Naive thymus-derived CD8-positive, alpha-beta T cell (primary cell): Measurements from ENCODE around the gene TCERG1L. TPM values are rescaled to one million over a fixed set of nuclear protein-coding genes. Genes with fewer than 3 reads are reported as not detected.
A peak's percentile ranks its signal among the peaks of the same experiment; 100 is the strongest.

Experiments used
- ATAC-seq, 2 donors: fragments of 150-1000 bp; cut with Tn5 transposase in 1 of 2; sonication (Bioruptor Pico), chemical (Tn5 transposase) in 1 of 2; 1 replicate in 1 of 2; 2 replicates in 1 of 2; pipeline ENCODE4 v1.10.0; 2021; ENCODE audit warnings: mild to moderate bottlenecking in 2 of 2, moderate library complexity in 2 of 2
- POLR2A ChIA-PET: fragments of 350-600 bp; sonication (Branson Sonifier 250); formaldehyde crosslinking; loops from one replicate; lab custom pipeline; 2021; ENCODE audit warnings: antibody characterized with exemption; lab: Charles Lee
- DNase-seq, 10 donors: peaks; one replicate each; pipeline versions ENCODE4 v3.0.0 to v3.0.0-alpha.2; 2020 to 2022
- H3K27ac Mint-ChIP-seq, 10 donors: one replicate each; pipeline ENCODE4 v1.8.0; 2020 to 2022; ENCODE audit warnings: mild to moderate bottlenecking in 10 of 10, mixed read lengths in 10 of 10, moderate library complexity in 4 of 10, inconsistent platforms in 1 of 10
- H3K27me3 Mint-ChIP-seq, 5 donors: one replicate each; pipeline ENCODE4 v1.8.0; 2021 to 2022; ENCODE audit warnings: mixed read lengths in 5 of 5
- H3K36me3 Mint-ChIP-seq, 3 donors: one replicate each; pipeline ENCODE4 v1.8.0; 2020 to 2022; ENCODE audit warnings: mixed read lengths in 3 of 3, mild to moderate bottlenecking in 2 of 3, inconsistent platforms in 1 of 3
- H3K4me1 Mint-ChIP-seq, 4 donors: one replicate each; pipeline ENCODE4 v1.8.0; 2021 to 2022; ENCODE audit warnings: mixed read lengths in 4 of 4
- H3K4me3 Mint-ChIP-seq, 10 donors: one replicate each; pipeline ENCODE4 v1.8.0; 2020 to 2022; ENCODE audit warnings: mild to moderate bottlenecking in 10 of 10, mixed read lengths in 10 of 10, moderate library complexity in 6 of 10, inconsistent platforms in 1 of 10
- H3K9me3 Mint-ChIP-seq, 9 donors: one replicate each; pipeline ENCODE4 v1.8.0; 2020 to 2022; ENCODE audit warnings: mixed read lengths in 9 of 9, mild to moderate bottlenecking in 3 of 9, inconsistent platforms in 1 of 9, moderate library complexity in 1 of 9
- polyA plus RNA-seq, 3 donors: library from polyadenylated mRNA; unstranded; fragments of 300-500 nt; fragmentation: Illumina TruSeq; gene quantifications; one replicate each; pipeline ENCODE4 v1.2.3, GENCODE V29; 2021
- total RNA-seq, 8 experiments: library from RNA in 2 of 8; stranded (reverse) in 2 of 8; gene quantifications; one replicate each; pipeline ENCODE4 v1.2.3 and lab custom pipeline; 2021 to 2026

Gene TCERG1L
- total and polyA plus RNA-seq, 5 experiments from 2014 or later: 0.14 to 0.27 TPM; not detected in 3

DNA sequence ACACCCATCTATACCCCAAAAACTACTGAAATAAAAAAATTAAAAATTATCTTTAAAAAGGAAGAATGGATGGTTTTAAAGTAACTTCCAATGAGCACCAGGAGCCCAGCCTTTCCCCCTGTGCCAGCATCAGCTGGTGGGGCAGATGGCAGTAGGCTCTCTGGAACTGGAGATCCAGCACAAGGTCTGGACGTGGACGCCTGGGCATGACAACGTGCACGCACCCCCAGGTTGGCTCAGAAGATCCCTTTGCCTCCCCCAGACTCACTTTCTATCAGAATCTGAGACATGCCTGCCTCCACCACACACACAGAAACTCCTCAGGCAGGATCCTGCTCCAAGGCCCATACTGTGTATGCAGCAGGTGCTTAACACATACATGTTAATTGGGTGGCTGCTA, 35.8 kb downstream of the TCERG1L start:
- ATAC-seq (no peak), DNase-seq (no peak)
- no peaks in the 10 kb centered on the region for H3K36me3 Mint-ChIP-seq
- no peak overlapping the region for H3K27ac Mint-ChIP-seq
- H3K4me3 Mint-ChIP-seq: no peak overlapping the region
- POLR2A ChIA-PET: no interaction called here
- peaks cover 0 to 3% (median 0%) of the 10 kb centered on the region in 9 donors for H3K9me3 Mint-ChIP-seq
- H3K4me1 Mint-ChIP-seq: no peaks in the 10 kb centered on the region
- H3K27me3 Mint-ChIP-seq: peaks cover 0 to 8% (median 0%) of the 10 kb centered on the region in 5 donors

DNA sequence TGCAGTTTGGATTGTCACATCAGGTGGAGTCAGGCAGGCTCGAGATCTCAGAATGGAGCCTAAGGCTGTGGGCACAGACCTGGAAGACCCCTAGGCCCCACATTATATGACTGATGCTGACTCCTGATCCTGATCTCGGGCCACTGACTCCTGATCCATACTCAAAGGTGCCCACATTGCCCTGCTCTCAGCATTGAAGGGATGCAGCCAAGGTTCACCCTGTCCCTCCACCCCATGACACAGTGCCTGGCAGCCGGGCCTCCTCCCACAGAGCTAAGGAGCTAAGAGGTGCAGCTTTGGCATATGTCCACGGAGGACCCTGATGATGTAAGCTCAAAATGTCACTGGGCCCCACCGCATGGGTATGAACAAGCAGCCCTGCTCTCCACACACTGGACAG, 36.6 kb downstream of the TCERG1L start:
- no peaks in the 10 kb centered on the region for H3K36me3 Mint-ChIP-seq

DNA sequence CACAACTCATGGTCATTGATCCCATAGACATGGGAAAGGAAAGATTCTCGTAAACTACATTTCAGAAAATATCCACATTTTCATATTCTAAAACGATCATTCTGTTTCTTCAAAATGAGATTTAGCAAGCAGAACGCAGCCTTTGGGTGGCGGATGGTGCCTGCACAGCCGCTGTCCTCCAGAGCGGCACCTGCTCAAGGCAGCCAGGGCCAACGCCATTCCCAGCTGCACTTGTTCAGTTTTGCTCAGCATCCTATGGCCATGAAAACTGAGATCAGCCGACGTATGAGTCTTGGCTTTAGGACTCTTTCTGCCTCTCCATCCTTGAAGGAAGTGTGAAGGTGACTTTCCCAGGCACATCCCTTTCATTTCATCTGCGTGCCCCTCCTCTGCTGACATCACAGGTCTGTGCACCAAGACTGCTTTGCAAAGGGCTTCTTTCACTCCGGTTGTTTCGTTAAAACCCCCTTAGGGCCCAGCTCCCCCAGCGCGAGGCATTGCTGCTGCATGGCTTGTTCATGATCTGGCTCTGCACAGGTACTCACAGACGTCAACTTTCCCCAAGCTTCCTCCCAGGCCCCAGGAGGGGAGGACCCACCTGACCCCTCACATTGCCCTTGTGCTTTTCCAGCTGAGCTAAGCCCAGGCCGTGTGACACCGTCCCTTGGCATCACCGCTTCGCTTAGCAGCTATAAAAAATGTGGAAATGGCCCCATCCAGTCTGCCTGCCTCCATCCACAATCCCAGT, 37.2 kb downstream of the TCERG1L start:
- H3K4me1 Mint-ChIP-seq: no peaks in the 10 kb centered on the region
- H3K27me3 Mint-ChIP-seq: peaks cover 0 to 17% (median 7%) of the 10 kb centered on the region in 5 donors
- H3K36me3 Mint-ChIP-seq: no peaks in the 10 kb centered on the region
- H3K9me3 Mint-ChIP-seq: peaks cover 0 to 1% (median 0%) of the 10 kb centered on the region in 9 donors
- POLR2A ChIA-PET: no interaction called here
- DNase-seq: no peak
- no peak overlapping the region for H3K27ac Mint-ChIP-seq
- no peak for ATAC-seq
- H3K4me3 Mint-ChIP-seq: no peak overlapping the region

More for the DNA sequence above, 36.6 kb downstream of the TCERG1L start:
- H3K4me1 Mint-ChIP-seq: no peaks in the 10 kb centered on the region
- POLR2A ChIA-PET: no interaction called here
- H3K27me3 Mint-ChIP-seq: peaks cover 0 to 13% (median 3%) of the 10 kb centered on the region in 5 donors
- DNase-seq (no peak), ATAC-seq (no peak)
- no peak overlapping the region for H3K27ac Mint-ChIP-seq
- peak overlapping the region in 1 of 10 donors; percentile 30 for H3K4me3 Mint-ChIP-seq
- H3K9me3 Mint-ChIP-seq: peaks cover 0 to 3% (median 0%) of the 10 kb centered on the region in 9 donors

DNA sequence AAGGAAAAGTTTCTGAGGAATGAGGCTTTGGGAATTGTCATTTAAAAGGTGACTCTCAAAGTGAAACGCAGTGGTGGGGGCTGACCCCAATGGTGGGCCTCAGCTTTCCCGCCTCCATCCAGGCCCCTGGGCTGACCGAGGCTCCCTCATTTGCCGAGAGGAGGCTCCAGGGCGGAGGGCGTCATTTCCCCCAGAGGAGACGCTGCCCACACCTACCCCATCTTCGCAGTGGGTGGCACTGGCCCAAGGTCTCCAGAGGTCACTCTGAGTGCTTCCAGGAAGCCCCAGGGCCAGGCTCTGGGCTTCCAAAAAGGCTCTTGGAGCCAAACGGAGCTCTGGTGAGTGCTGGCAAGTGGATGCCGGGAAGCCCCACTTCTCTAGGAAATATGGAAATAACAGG, 38.0 kb downstream of the TCERG1L start:
- POLR2A ChIA-PET: no interaction called here
- H3K36me3 Mint-ChIP-seq: no peaks in the 10 kb centered on the region
- ATAC-seq (no peak), DNase-seq (no peak)
- H3K9me3 Mint-ChIP-seq: no peaks in the 10 kb centered on the region
- peaks cover 0 to 11% (median 2%) of the 10 kb centered on the region in 5 donors for H3K27me3 Mint-ChIP-seq
- no peaks in the 10 kb centered on the region for H3K4me1 Mint-ChIP-seq
- no peak overlapping the region for H3K27ac Mint-ChIP-seq
- H3K4me3 Mint-ChIP-seq: no peak overlapping the region

DNA sequence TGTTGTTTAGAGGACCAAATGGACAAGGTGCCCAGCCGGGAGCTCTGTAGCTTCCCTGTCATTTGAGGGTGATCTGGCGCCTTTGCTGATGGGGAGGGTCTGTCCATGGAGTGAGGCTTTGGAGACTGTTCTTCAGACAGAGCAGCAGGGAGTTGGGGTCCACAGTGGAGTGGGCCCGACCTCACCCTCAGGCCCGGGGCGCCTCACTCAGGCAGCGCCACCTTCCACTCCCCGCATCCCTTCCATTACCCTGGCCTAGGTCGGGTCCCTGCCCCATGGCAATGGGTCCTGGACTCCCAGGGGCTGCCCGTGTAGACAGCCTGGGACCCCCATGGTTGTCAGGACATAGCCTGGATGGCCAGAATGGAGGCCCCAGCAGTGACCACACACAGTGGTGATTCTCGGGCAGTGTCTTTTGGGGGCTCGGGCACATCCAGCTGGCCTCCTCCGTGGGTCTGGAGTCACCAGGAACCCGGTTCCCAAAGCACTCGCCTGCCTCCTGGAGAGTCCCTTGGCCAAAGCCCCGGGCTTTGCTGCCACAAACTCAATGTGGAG, 38.5 kb downstream of the TCERG1L start:
- POLR2A ChIA-PET: no interaction called here
- H3K4me3 Mint-ChIP-seq: no peak overlapping the region
- no peaks in the 10 kb centered on the region for H3K36me3 Mint-ChIP-seq
- no peaks in the 10 kb centered on the region for H3K9me3 Mint-ChIP-seq
- no peaks in the 10 kb centered on the region for H3K4me1 Mint-ChIP-seq
- DNase-seq (no peak), ATAC-seq (no peak)
- H3K27me3 Mint-ChIP-seq: peaks cover 0 to 11% (median 2%) of the 10 kb centered on the region in 5 donors
- H3K27ac Mint-ChIP-seq: no peak overlapping the region

DNA sequence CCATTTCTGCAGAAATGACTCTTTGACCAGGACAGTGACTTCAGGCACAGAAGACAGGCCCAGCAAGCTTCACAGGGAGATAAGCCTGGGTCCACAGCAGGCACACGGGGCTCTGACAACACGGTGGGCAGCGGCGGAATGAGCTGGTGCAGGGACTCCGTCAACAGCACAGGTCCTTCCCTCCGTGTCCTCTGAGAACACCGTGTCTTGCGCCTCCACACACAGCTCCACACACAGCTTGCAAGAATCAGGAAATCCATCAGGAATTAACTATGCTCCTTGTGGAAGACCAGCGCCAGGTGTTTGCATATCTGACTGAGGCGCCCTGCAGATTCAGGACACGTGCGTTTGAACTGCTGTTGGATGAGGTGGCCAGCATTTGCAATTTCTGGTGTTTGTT, 39.6 kb downstream of the TCERG1L start:
- H3K9me3 Mint-ChIP-seq: no peaks in the 10 kb centered on the region
- H3K27ac Mint-ChIP-seq: no peak overlapping the region
- DNase-seq (no peak), ATAC-seq (no peak)
- no peak overlapping the region for H3K4me3 Mint-ChIP-seq
- POLR2A ChIA-PET: no interaction called here
- H3K27me3 Mint-ChIP-seq: peaks cover 0 to 11% (median 2%) of the 10 kb centered on the region in 5 donors
- H3K4me1 Mint-ChIP-seq: no peaks in the 10 kb centered on the region
- H3K36me3 Mint-ChIP-seq: no peaks in the 10 kb centered on the region

DNA sequence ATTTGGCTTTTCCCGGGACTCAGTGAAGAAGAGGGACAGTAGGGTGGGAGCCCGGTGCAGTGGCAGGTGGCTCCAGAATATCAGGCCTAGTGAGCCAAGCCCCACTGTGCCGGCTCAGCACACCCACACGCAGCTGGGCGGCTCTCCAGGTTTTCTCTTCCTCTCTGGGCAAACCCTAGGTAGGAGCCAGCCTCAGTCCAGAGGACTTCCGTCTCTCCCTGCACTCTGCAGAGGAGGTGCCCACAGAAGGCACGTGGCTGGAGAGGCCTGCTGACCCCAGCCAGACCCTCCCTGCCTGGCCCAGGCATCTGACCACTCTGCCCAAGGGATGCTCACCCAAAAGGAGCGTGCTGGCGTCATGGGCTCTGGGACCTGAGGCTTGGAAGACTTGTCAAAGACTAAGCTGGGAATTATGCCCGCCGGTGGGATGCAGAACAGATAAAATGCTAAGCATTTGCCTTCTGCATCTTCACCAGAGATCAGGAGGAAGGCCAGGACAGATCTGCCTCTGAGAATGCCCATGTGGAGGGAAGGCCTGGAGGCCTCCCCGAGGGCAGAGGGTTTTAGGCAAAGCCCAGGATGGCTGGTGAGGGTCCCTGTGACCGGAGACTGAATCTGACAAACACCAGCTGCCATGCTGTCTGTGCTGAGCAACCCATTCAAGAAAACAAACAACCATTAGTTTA, 40.2 kb downstream of the TCERG1L start:
- Mint-ChIP-seq H3K27me3 (peaks cover 0 to 11% (median 0%) of the 10 kb centered on the region in 5 donors), H3K36me3 (no peaks in the 10 kb centered on the region), H3K27ac (no peak overlapping the region), H3K4me3 (no peak overlapping the region), H3K9me3 (no peaks in the 10 kb centered on the region), H3K4me1 (no peaks in the 10 kb centered on the region)
- DNase-seq: no peak
- POLR2A ChIA-PET: no interaction called here
- ATAC-seq: no peak

DNA sequence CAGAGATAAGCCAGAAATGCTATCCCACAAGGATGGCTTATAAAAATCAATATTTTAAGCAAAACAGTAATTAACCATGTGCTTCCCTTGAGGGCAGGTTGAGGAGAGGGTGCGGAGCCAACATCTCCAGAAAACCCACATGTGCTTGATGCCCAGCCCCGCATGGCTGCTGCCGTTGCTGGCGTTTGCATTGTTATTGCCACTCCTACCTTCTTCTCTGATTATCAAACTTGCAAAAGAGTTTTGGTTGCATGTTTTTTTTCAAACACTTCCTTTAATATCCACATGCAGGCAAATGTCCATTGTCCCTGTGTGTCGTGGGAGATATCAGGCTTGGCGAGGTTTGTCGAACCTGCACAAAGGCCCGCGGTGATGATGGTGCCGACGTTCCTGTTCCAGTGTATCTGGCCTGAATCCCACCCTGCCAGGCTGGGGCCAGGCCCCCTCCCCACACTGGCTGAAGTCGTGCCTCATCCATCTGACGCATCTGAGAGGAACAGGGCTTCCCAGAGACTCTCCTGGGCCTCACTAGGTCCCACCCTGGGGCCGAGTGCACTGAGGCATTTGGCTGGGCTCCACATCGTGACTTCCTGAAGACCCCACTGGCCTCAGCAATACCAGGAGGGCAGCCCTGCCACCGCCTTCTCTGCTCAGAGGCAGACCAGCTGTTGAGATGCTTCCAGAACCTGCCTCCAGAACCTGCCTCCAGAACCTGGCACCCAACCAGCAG, 40.9 kb downstream of the TCERG1L start:
- Mint-ChIP-seq H3K4me3 (no peak overlapping the region), H3K36me3 (no peaks in the 10 kb centered on the region), H3K4me1 (no peaks in the 10 kb centered on the region), H3K27me3 (peaks cover 0 to 11% (median 0%) of the 10 kb centered on the region in 5 donors), H3K9me3 (no peaks in the 10 kb centered on the region), H3K27ac (no peak overlapping the region)
- ATAC-seq (no peak), DNase-seq (no peak)
- POLR2A ChIA-PET: no interaction called here

DNA sequence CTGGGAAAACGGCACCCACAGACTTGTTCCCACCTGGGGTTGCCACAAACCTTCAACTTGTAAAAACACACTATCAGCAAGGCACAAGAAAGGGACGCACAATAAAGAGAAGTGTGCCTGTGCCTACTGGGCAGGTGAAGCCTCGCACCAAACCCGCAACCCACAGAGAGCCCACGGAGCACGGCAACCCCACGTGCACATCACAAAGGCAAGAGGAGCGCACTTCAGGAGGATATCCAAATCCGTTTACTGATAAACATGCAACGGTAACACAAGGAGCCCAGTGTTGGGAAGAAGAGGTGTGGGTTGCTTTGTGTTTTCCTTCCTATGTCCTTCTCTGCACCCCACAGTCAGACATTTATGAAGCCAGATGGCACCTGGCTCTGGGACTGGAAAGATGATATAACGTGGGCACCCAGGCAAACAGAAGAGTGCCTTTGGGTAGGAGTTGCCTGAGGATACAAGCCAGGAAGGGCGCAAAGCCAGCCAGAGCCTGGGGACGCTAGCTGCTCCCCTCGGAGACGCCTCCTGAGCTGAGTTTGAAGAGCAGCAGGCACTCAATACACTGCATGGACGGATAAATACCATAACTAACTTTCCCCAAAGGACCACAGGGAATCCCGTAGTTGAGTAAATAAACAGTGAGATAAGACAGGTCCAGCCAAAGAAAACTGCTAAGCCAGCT, 41.6 kb downstream of the TCERG1L start:
- DNase-seq (no peak), ATAC-seq (no peak)
- Mint-ChIP-seq H3K9me3 (no peaks in the 10 kb centered on the region), H3K27me3 (peaks cover 0 to 11% (median 0%) of the 10 kb centered on the region in 5 donors), H3K4me1 (no peaks in the 10 kb centered on the region), H3K36me3 (no peaks in the 10 kb centered on the region), H3K4me3 (no peak overlapping the region), H3K27ac (no peak overlapping the region)
- POLR2A ChIA-PET: no interaction called here

DNA sequence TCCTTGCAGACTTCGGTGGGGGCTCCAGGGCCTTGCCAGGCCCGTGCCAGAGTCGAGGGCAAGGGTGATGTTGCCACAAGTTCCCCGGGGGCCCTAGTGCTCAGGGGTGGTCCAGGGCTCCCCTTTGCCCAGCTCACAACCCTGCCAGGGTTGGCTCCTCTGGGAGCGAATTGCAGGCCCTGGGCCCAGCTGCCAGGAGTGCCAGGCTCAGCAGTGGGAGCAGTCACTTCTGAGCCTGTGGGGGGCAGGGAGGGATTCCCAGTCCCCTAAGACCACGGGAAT, 43.8 kb downstream of the TCERG1L start:
- Mint-ChIP-seq H3K4me1 (no peaks in the 10 kb centered on the region), H3K27ac (no peak overlapping the region), H3K36me3 (no peaks in the 10 kb centered on the region), H3K4me3 (no peak overlapping the region), H3K27me3 (peaks cover 0 to 11% (median 1%) of the 10 kb centered on the region in 5 donors), H3K9me3 (no peaks in the 10 kb centered on the region)
- POLR2A ChIA-PET: no interaction called here
- ATAC-seq (no peak), DNase-seq (no peak)

DNA sequence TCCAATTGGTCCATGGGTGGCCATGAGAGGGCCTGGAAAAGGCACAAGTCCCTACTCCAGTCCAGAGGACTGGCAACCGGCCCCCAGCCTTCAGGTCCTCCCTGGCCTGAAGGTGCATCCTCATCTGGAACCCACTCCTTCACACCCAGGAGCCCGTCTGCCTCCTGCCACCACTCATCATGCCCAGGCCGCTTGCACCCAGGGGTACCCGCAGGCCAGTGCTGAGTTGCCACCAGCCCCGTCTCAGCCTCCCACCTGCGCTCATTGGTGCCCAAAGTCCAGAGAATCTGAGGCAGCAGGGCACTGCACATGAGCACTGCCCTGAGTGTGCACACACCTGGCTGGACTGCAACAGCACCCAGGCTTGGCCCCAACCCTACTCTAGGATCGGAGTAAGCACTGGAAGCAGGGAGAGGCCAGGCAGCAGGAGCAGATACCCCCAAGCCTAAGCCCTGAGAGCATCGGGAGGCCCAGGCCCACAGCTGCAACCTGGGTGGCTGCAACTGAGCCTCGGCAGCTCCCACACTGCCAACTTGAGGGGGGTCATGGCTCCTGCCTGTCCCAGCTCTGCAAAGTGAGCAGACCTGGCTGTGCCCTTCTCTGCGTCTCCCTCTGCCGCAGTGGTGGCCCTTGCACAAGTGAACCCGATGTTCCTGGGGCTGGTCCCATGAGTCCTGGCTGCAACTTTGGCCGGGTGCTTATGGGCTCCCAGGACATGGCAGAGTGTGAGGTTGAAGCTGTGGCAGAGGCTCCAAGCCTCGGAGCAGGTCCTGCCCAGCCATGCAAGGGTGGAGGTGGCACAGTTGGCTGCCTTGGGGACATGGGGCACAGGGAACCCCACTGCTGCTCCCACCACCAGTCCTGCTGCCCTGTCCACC, 44.3 kb downstream of the TCERG1L start:
- Mint-ChIP-seq H3K36me3 (no peaks in the 10 kb centered on the region), H3K27ac (no peak overlapping the region), H3K9me3 (no peaks in the 10 kb centered on the region), H3K4me3 (no peak overlapping the region), H3K27me3 (peaks cover 0 to 11% (median 1%) of the 10 kb centered on the region in 5 donors), H3K4me1 (no peaks in the 10 kb centered on the region)
- POLR2A ChIA-PET: no interaction called here
- DNase-seq (no peak), ATAC-seq (no peak)
